GM23248 (cell line): Measurements from ENCODE around the gene KIAA1671. TPM values are rescaled to one million over a fixed set of nuclear protein-coding genes. Genes with fewer than 3 reads are reported as not detected.

ENCODE experiments used
- DNase-seq: peaks from one replicate; pipeline ENCODE4 v3.0.0-alpha.2; 2015
- H2AFZ ChIP-seq: fragments of 200-600 bp; sonication (generic); 2 replicates; pipeline ENCODE4 v1.6.1; 2016; ENCODE audit warnings: antibody characterized with exemption
- H3F3A ChIP-seq: fragments of 200-600 bp; sonication (generic); 2 replicates; pipeline ENCODE4 v1.6.1; 2016; ENCODE audit warnings: mild to moderate bottlenecking, antibody characterized with exemption, mixed run types; ENCODE audit not compliant: insufficient read depth
- H3K27ac ChIP-seq: fragments of 200-600 bp; sonication (generic); 2 replicates; pipeline ENCODE4 v1.5.1; 2016; ENCODE audit warnings: mild to moderate bottlenecking
- H3K27me3 ChIP-seq: fragments of 200-600 bp; sonication (generic); replicated peaks from 2 replicates; pipeline ENCODE4 v1.6.1; 2016; ENCODE audit warnings: mild to moderate bottlenecking; ENCODE audit not compliant: insufficient read depth
- H3K36me3 ChIP-seq: fragments of 200-600 bp; sonication (generic); 2 replicates; pipeline ENCODE4 v1.6.1; 2016; ENCODE audit warnings: low read depth, mild to moderate bottlenecking
- H3K4me1 ChIP-seq: fragments of 200-600 bp; sonication (generic); 2 replicates; pipeline ENCODE4 v1.6.1; 2016; ENCODE audit warnings: mild to moderate bottlenecking; ENCODE audit not compliant: insufficient read depth
- H3K4me2 ChIP-seq: fragments of 200-600 bp; sonication (generic); one replicate; pipeline ENCODE4 v1.6.1; 2016; ENCODE audit warnings: mild to moderate bottlenecking; ENCODE audit not compliant: unreplicated experiment
- H3K4me3 ChIP-seq: fragments of 200-600 bp; sonication (generic); 2 replicates; pipeline ENCODE4 v1.5.1; 2016; ENCODE audit warnings: mild to moderate bottlenecking
- H3K79me2 ChIP-seq: fragments of 200-600 bp; sonication (generic); 2 replicates; pipeline ENCODE4 v1.6.1; 2016; ENCODE audit warnings: mild to moderate bottlenecking; ENCODE audit not compliant: insufficient read depth
- H3K9ac ChIP-seq: fragments of 200-600 bp; sonication (generic); 2 replicates; pipeline ENCODE4 v1.6.1; 2016; ENCODE audit warnings: mild to moderate bottlenecking
- H3K9me2 ChIP-seq: fragments of 200-600 bp; sonication (generic); 2 replicates; pipeline ENCODE4 v1.6.1; 2016; ENCODE audit warnings: mixed run types, mild to moderate bottlenecking, moderate library complexity; ENCODE audit not compliant: insufficient read depth
- H3K9me3 ChIP-seq: fragments of 200-600 bp; sonication (generic); one replicate; pipeline ENCODE4 v1.6.1; 2017; ENCODE audit warnings: low read depth
- H4K20me1 ChIP-seq: fragments of 200-600 bp; sonication (generic); 2 replicates; pipeline ENCODE4 v1.6.0; 2016; ENCODE audit not compliant: insufficient read depth
- EZH2 ChIP-seq: fragments of 200-600 bp; sonication (generic); IDR thresholded peaks from 2 replicates; pipeline ENCODE4 v1.6.1; 2018; ENCODE audit warnings: antibody characterized with exemption, mild to moderate bottlenecking; ENCODE audit not compliant: insufficient read depth, poor library complexity, severe bottlenecking
- EZH2phosphoT487 ChIP-seq: fragments of 200-600 bp; sonication (generic); IDR thresholded peaks from 2 replicates; pipeline ENCODE4 v1.6.1; 2018; ENCODE audit warnings: antibody characterized with exemption, moderate library complexity, mild to moderate bottlenecking, low read depth; ENCODE audit not compliant: insufficient read depth
- WGBS, 2 experiments: methylation state at CpG; one replicate each; pipeline ENCODE4 v1.1.6; 2015 to 2017; ENCODE audit warnings: low lambda C conversion rate in 2 of 2, low coverage in 1 of 2; ENCODE audit errors: missing lambda C conversion rate in 2 of 2; 5-methylcytosine and 5-hydroxymethylcytosine counted together
- in situ Hi-C: fragments of 300-500 bp; cut with MboI; formaldehyde crosslinking; loops from 2 replicates; pipeline ENCODE4 v1.15.0; 2020
- polyA plus RNA-seq: library from polyadenylated mRNA; unstranded; fragments of >200 nt; fragmentation: Nextera tagmentation; extraction: Ambion mirVana; gene quantifications from 2 replicates; pipeline ENCODE4 v1.2.1, GENCODE V29; 2016
- total RNA-seq: library from RNA; depleted of rRNA; stranded (reverse); fragments of >200 nt; shearing (Covaris generic); gene quantifications from 2 replicates; pipeline ENCODE4 v1.2.3, GENCODE V29; 2014

Gene KIAA1671
- total and polyA plus RNA-seq, 2 experiments from 2014 or later = 0.25 to 0.76 TPM

GRCh38 chr22:25023879-25024278, 71.4 kb downstream of the KIAA1671 start:
- WGBS, 2 experiments = 32 to 35% methylated on average over 3 of the region's 3 CpGs

GRCh38 chr22:25024895-25025294, 72.4 kb downstream of the KIAA1671 start:
- H3K4me1 ChIP-seq = peaks cover 13% of the 10 kb centered on the region
- peaks cover 6% of the 10 kb centered on the region; the same call in 1 of the 2 replicates for H3K27me3 ChIP-seq
- DNase-seq = no peak
- no peaks in the 10 kb centered on the region for H3K9me3 ChIP-seq
- no peak for TF ChIP-seq EZH2phosphoT487
- TF ChIP-seq EZH2 = no peak
- WGBS, 2 experiments = 64 to 78% methylated on average over 3 of the region's 3 CpGs
- no peaks in the 10 kb centered on the region for H4K20me1 ChIP-seq
- no peak overlapping the region for H3K4me3 ChIP-seq
- H2AFZ ChIP-seq = no peak overlapping the region
- H3K36me3 ChIP-seq = no peaks in the 10 kb centered on the region
- no peak overlapping the region for H3K9ac ChIP-seq
- H3K27ac ChIP-seq = no peak overlapping the region
- in situ Hi-C loops = no loop called here
- H3F3A ChIP-seq = no peaks in the 10 kb centered on the region
- no peaks in the 10 kb centered on the region for H3K9me2 ChIP-seq
- H3K4me2 ChIP-seq = no peak overlapping the region
- H3K79me2 ChIP-seq = no peaks in the 10 kb centered on the region

More at GRCh38 chr22:25023879-25024278, 71.4 kb downstream of the KIAA1671 start:
- Histone ChIP-seq H3K4me3 (no peak overlapping the region), H3K4me1 (peaks cover 13% of the 10 kb centered on the region), H2AFZ (no peak overlapping the region), H3F3A (no peaks in the 10 kb centered on the region), H3K9me3 (no peaks in the 10 kb centered on the region), H3K36me3 (no peaks in the 10 kb centered on the region), H3K9ac (no peak overlapping the region), H3K27ac (no peak overlapping the region), H3K27me3 (peaks cover 10% of the 10 kb centered on the region; the same call in 1 of the 2 replicates), H3K9me2 (no peaks in the 10 kb centered on the region), H3K79me2 (no peaks in the 10 kb centered on the region), H4K20me1 (no peaks in the 10 kb centered on the region), H3K4me2 (no peak overlapping the region)
- no peak for TF ChIP-seq EZH2
- no peak for TF ChIP-seq EZH2phosphoT487
- DNase-seq = no peak
- in situ Hi-C loops = no loop called here

- WGBS, 2 experiments = 78 to 79% methylated on average over 12 of the region's 12 CpGs
- no peak overlapping the region for H3K27ac ChIP-seq
- H2AFZ ChIP-seq = peak overlapping the region; percentile 59
- no peaks in the 10 kb centered on the region for H3K9me2 ChIP-seq
- no peak overlapping the region for H3K9ac ChIP-seq
- H4K20me1 ChIP-seq = no peaks in the 10 kb centered on the region
- TF ChIP-seq EZH2 (no peak), EZH2phosphoT487 (no peak)
- peaks cover 13% of the 10 kb centered on the region for H3K4me1 ChIP-seq
- peak; percentile 67 for DNase-seq
- no peaks in the 10 kb centered on the region for H3F3A ChIP-seq
- H3K36me3 ChIP-seq = no peaks in the 10 kb centered on the region
- in situ Hi-C loops = no loop called here
- H3K4me3 ChIP-seq = no peak overlapping the region
- no peaks in the 10 kb centered on the region for H3K27me3 ChIP-seq
- H3K4me2 ChIP-seq = peak overlapping the region; percentile 61
- H3K79me2 ChIP-seq = no peaks in the 10 kb centered on the region
- no peaks in the 10 kb centered on the region for H3K9me3 ChIP-seq
Measured at GRCh38 chr22:25025491-25026400, 73.2 kb downstream of the KIAA1671 start.

GRCh38 chr22:25027043-25027906, 74.8 kb downstream of the KIAA1671 start:
- in situ Hi-C loops = no loop called here
- TF ChIP-seq EZH2phosphoT487 (no peak), EZH2 (no peak)
- Histone ChIP-seq H3K9me3 (no peaks in the 10 kb centered on the region), H3K9ac (no peak overlapping the region), H3K27me3 (no peaks in the 10 kb centered on the region), H3K4me1 (peaks cover 13% of the 10 kb centered on the region), H3K79me2 (no peaks in the 10 kb centered on the region), H3F3A (no peaks in the 10 kb centered on the region), H2AFZ (no peak overlapping the region), H3K9me2 (no peaks in the 10 kb centered on the region), H3K4me3 (no peak overlapping the region), H3K4me2 (no peak overlapping the region), H3K27ac (no peak overlapping the region), H3K36me3 (no peaks in the 10 kb centered on the region), H4K20me1 (no peaks in the 10 kb centered on the region)
- 48 to 62% methylated on average over 11 of the region's 11 CpGs for WGBS, 2 experiments
- DNase-seq = no peak
